ENCODE measurements around the gene EYS.
"Not testable (repeated sequence)": the region's sequence is repeated elsewhere in the genome, so short reads cannot be mapped to it uniquely, and the experiment has no call there.

The EYS gene

GRCh38 chr6:65452333-65452732, 254.7 kb downstream of the EYS start:
- no peak for DNase-seq (ENCODE audit: low spot score)

GRCh38 chr6:65450451-65450850, 256.6 kb downstream of the EYS start:
- no peak for DNase-seq (ENCODE audit: low spot score)

- DNase-seq (ENCODE audit: low spot score) = no peak
Measured at GRCh38 chr6:65449926-65450325, 257.1 kb downstream of the EYS start.

- DNase-seq (ENCODE audit: low spot score) = no peak
Measured at GRCh38 chr6:65448866-65449265, 258.2 kb downstream of the EYS start.

- no peak for DNase-seq (ENCODE audit: low spot score)
Measured at GRCh38 chr6:65436281-65436680, 270.7 kb downstream of the EYS start.

- no peak for DNase-seq (ENCODE audit: low spot score)
Measured at GRCh38 chr6:65416621-65417020, 290.4 kb downstream of the EYS start.

GRCh38 chr6:65410309-65410708, 296.7 kb downstream of the EYS start:
- no peak for DNase-seq (ENCODE audit: low spot score)

- DNase-seq (ENCODE audit: low spot score) = no peak
Measured at GRCh38 chr6:65402564-65402963, 304.5 kb downstream of the EYS start.

GRCh38 chr6:65399355-65400084, 307.5 kb downstream of the EYS start:
- no peak for DNase-seq (ENCODE audit: low spot score)

GRCh38 chr6:65398851-65399250, 308.2 kb downstream of the EYS start:
- DNase-seq (ENCODE audit: low spot score) = no peak

- DNase-seq (ENCODE audit: low spot score) = no peak
Measured at GRCh38 chr6:65350530-65350929, 356.5 kb downstream of the EYS start.

- not testable (repeated sequence) for DNase-seq (ENCODE audit: low spot score)
Measured at GRCh38 chr6:65302655-65303054, 404.4 kb downstream of the EYS start.

- DNase-seq (ENCODE audit: low spot score) = no peak
Measured at GRCh38 chr6:65299236-65299635, 407.8 kb downstream of the EYS start.

- DNase-seq (ENCODE audit: low spot score) = no peak
Measured at GRCh38 chr6:65295812-65296211, 411.2 kb downstream of the EYS start.

GRCh38 chr6:65289491-65289890, 417.5 kb downstream of the EYS start:
- DNase-seq (ENCODE audit: low spot score) = no peak

- no peak for DNase-seq (ENCODE audit: low spot score)
Measured at GRCh38 chr6:65285275-65285674, 421.8 kb downstream of the EYS start.

GRCh38 chr6:65280060-65280459, 427.0 kb downstream of the EYS start:
- DNase-seq (ENCODE audit: low spot score) = no peak

GRCh38 chr6:65262241-65262640, 444.8 kb downstream of the EYS start:
- no peak for DNase-seq (ENCODE audit: low spot score)

- no peak for DNase-seq (ENCODE audit: low spot score)
Measured at GRCh38 chr6:65259982-65260381, 447.0 kb downstream of the EYS start.

- DNase-seq (ENCODE audit: low spot score) = no peak
Measured at GRCh38 chr6:65259059-65259458, 448.0 kb downstream of the EYS start.

- no peak for DNase-seq (ENCODE audit: low spot score)
Measured at GRCh38 chr6:65253041-65253440, 454.0 kb downstream of the EYS start.

GRCh38 chr6:65248101-65248610, 458.9 kb downstream of the EYS start:
- no peak for DNase-seq (ENCODE audit: low spot score)

- no peak for DNase-seq (ENCODE audit: low spot score)
Measured at GRCh38 chr6:65231616-65232015, 475.4 kb downstream of the EYS start.

- no peak for DNase-seq (ENCODE audit: low spot score)
Measured at GRCh38 chr6:65229825-65230224, 477.2 kb downstream of the EYS start.

Data from germinal center (tissue), 1 donor.